Measurements from ENCODE around the gene RANBP1. TPM values are rescaled to one million over a fixed set of nuclear protein-coding genes. Genes with fewer than 3 reads are reported as not detected.
A peak's percentile ranks its signal among the peaks of the same experiment; 100 is the strongest.

The RANBP1 gene
- total and polyA plus RNA-seq, 9 of the 15 experiments (the other 6 are each of a cell fraction or from before 2014, with no cell fraction given), result 162 to 2,891 (median 1,289) TPM

GRCh38 chr22:20079745-20080444, 36.0 kb upstream of the RANBP1 start, which contains the start of gene DGCR8 (continued):
- TF ChIP-seq FOXM1 (IDR thresholded peaks at IDR 0.05; ENCODE audit: low read depth) (no peak), FOXM1 (CRISPR knock-in tag; IDR thresholded peaks at IDR 0.05; ENCODE audit: low read depth) (no peak), RBFOX2 (IDR thresholded peaks at IDR 0.05; ENCODE audit: low read depth, low read length) (no peak), BACH1 (tag; IDR thresholded peaks at IDR 0.05) (no peak), TAL1 (IDR thresholded peaks at IDR 0.05) (no peak), SRSF1 (IDR thresholded peaks at IDR 0.05; ENCODE audit: low read depth, low read length) (no peak), FOXK1 (CRISPR knock-in tag; IDR thresholded peaks at IDR 0.05; ENCODE audit: borderline replicate concordance) (no peak), STAT5A (IDR thresholded peaks at IDR 0.05; ENCODE audit: borderline replicate concordance, low read length) (no peak), HDAC3 (IDR thresholded peaks at IDR 0.05; ENCODE audit: borderline replicate concordance, partially characterized antibody) (no peak), ARHGAP35 (IDR thresholded peaks at IDR 0.05; ENCODE audit: partially characterized antibody) (no peak), TSHZ1 (CRISPR knock-in tag; IDR thresholded peaks at IDR 0.05) (no peak), CREB3 (tag; conservative IDR thresholded peaks at IDR 0.05; ENCODE audit: low read depth) (no peak), HMGXB4 (CRISPR knock-in tag; IDR thresholded peaks at IDR 0.05) (no peak; the same call in 1 of the 2 replicates), PHTF2 (CRISPR knock-in tag; IDR thresholded peaks at IDR 0.05) (peak; percentile 89), KDM2B (CRISPR knock-in tag; IDR thresholded peaks at IDR 0.05) (peak; percentile 99), TRIM24 (IDR thresholded peaks at IDR 0.05) (no peak), RBM25 (IDR thresholded peaks at IDR 0.05; ENCODE audit: low read depth, low read length, severe bottlenecking) (no peak), GABPB1 (CRISPR knock-in tag; IDR thresholded peaks at IDR 0.05) (no peak), ZNF551 (CRISPR knock-in tag; IDR thresholded peaks at IDR 0.05) (no peak), CTBP1 (IDR thresholded peaks at IDR 0.05; ENCODE audit: borderline replicate concordance) (no peak), TEAD2 (tag; IDR thresholded peaks at IDR 0.05) (peak; percentile 82), MTF1 (CRISPR knock-in tag; IDR thresholded peaks at IDR 0.05; ENCODE audit: borderline replicate concordance) (no peak), ZNF133 (CRISPR knock-in tag; IDR thresholded peaks at IDR 0.05) (no peak)

All from K562 (cell line).